SKM-1 treated with dmso at 0.1 percent for 144 hours (cell line): ENCODE data around the gene MGAT5B.
"Not testable (repeated sequence)": the region's sequence is repeated elsewhere in the genome, so short reads cannot be mapped to it uniquely, and the experiment has no call there.

Source experiments
- DNase-seq: peaks from one replicate; lab custom pipeline; 2025; ENCODE audit not compliant: unreplicated experiment; lab: John Stamatoyannopoulos, UW

MGAT5B gene

DNA sequence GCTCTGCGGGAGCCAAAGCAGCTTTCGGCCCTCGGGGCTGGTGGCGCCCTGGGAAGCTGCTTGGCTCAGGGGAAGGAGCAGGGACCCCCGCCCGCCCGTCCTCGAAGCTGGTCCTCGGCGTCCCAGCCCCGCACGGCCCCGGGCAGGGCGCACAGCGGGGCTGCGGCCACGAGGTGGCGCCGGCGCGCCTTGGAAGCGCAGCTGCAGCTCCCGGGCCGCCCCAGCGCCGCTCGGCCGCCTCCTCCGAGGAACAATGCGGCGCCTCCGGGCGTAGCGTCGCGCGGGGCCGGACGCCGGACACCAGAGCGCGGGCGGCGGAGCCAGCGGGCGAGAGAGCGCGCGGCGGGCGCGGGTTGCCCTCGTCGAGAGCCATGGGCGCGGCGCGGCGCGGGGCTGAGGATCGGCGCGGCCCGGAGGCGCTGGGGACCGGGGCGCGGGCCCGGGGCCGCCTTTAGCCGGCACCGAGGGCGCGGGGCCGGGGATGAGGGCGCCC is at the start of gene MGAT5B:
TSS of gene MGAT5B (plus strand) at position 229 of the 493 bp plus-strand sequence. CDS start 626 bp downstream, outside the sequence.
- DNase-seq, result peak; percentile 40

- no peak for DNase-seq
Measured at GRCh38 chr17:76820039-76820438, 48.2 kb upstream of the MGAT5B start.

DNA sequence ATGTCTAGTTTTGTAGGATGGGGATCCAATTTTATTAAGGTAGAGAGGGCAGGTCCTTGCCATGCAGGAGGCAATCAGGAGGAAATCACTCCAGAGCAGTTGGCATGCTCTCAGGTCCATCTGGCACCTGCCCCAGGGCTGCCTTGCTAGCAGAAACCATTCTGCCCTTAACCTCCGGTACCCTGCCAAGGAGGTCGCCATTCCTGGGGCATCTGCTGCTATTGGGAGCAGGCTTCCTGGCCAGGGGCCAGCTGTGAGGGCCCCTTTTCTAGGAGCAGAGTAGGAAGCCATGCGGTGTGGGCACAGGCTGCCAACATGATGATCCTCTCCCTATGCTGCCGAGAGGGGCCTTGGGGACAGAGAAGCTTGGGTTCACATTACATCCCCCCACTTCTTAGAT is 47.6 kb upstream of the MGAT5B start:
- no peak for DNase-seq

- DNase-seq, result no peak
Measured at GRCh38 chr17:76822184-76822778, 45.9 kb upstream of the MGAT5B start.

DNA sequence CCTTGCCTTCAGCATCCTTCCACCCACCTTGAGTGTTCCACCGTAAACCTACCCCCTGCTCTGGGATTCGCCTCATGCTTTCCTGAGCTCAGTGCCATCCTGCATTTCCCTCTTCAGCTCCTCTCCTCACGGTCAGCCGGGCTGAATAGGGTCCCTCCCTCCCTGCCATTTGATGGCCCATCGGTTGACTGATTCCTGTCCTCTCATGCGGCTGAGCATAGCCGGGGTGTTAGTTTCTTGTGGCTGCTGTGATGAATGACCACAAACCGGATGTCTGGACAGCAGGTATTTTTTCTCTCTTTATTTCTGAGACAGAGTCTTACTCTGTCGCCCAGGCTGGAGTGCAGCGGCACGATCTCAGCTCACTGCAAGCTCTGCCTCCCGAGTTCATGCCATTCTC is 44.1 kb upstream of the MGAT5B start:
- DNase-seq, result no peak

DNA sequence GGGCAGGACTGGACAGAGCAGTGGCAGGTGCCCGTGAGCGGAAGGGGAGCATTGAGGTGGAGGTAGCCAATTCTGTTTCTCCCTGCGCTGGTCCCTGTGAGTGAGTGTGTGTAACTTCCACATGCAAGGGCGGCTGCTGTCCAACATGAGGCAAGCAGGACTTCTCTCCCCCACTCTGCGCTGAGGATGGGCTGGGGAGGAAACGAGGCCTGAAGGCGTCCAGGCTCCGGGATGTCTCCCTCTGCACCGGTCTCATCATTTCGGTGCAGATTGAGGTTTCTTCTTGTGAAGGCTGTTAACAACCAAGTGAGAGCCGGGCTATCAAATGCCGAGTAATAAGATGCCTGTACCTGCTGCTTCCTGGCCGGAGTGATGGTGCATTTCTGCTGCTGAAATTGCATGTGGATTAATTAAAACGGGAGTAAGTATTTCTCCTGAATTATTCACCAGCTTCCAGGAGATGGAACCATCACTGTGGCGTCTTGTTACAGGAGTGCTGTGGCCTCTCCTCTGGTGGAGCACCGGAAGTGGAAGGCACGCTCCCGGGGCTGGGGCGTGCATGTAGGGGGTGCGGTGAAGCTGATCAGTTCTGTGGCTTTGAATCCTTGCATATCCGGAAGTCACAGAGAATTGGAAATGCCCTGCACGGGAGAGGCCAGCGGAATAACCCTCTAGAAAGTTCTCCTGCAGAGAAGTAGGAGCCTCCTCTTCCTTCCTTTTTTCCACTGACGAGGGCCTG is 41.7 kb upstream of the MGAT5B start:
- no peak for DNase-seq

- no peak for DNase-seq
Measured at GRCh38 chr17:76827736-76828135, 40.5 kb upstream of the MGAT5B start.

- no peak for DNase-seq
Measured at GRCh38 chr17:76830987-76831715, 37.1 kb upstream of the MGAT5B start.

GRCh38 chr17:76833034-76833644 is 35.1 kb upstream of the MGAT5B start:
- no peak for DNase-seq

GRCh38 chr17:76833747-76834146 is 34.5 kb upstream of the MGAT5B start:
- no peak for DNase-seq

GRCh38 chr17:76834870-76835269 is 33.3 kb upstream of the MGAT5B start:
- DNase-seq, result no peak

GRCh38 chr17:76840443-76840767 is 27.8 kb upstream of the MGAT5B start:
- DNase-seq, result no peak

DNA sequence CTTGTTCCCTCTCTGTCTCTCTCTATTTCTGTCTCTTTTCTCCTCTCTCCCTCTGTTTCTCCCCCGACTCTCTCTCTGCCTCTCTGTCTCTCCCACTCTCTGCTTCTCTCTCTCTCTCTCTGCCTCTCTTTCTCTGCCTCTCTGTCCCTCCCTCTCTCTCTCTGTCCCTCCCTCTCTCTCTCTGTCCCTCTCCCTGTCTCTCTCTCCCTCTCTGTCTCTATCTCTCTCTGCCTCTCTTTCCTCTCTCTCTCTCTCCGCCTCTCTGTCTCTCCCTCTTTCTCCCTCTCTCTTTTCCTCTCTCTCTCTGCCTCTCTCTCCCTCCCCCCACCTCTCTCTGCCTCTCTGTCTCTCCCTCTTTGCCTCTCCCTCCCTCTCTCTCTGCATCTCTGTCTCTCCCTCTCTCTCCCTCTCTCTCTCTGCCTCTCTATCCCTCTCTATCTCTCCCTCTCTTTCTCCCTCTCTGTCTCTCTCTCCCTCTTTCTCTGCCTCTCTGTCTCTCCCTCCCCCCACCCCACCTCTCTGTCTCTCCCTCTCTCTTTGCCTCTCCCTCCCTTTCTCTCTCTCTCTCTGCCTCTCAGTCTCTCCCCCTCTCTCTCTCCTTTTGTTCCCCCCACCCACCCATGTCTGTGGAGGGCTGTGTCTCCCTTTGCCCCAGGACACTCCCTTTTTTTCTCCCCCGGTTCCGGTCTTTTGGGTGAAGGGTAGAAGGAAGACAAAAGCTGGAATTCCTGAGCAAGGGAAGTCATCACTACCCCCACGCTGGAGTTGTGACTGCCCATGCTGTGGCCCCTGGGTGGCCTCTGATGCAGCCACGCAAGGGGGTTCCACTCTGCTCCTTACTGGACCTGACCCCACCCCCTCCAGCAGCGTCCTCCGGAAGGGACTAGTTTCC is 27.1 kb upstream of the MGAT5B start:
- DNase-seq, result no peak

GRCh38 chr17:76841776-76842405 is 26.3 kb upstream of the MGAT5B start:
- no peak for DNase-seq

DNA sequence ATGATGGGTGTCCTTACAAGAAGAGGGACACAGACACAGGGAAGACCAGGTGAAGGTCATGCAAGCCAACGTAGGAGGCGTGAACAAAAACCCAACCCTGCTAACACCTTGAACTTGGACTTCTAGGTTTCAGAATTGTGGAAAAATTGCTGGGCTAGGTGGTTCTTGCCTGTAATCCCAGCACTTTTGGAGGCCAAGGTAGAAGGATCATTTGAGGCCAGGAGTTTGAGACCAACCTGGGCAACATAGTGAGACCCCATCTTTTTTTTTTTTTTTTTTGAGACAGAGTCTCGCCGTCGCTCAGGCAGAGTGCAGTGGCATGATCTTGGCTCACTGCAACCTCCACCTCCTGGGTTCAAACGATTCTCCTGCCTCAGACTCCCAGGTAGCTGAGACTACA is 25.1 kb upstream of the MGAT5B start:
- DNase-seq, result not testable (repeated sequence)

- no peak for DNase-seq
Measured at GRCh38 chr17:76843703-76844484, 24.3 kb upstream of the MGAT5B start.

- no peak for DNase-seq
Measured at GRCh38 chr17:76844485-76844829, 23.7 kb upstream of the MGAT5B start.

GRCh38 chr17:76844846-76845245 is 23.4 kb upstream of the MGAT5B start:
- DNase-seq, result no peak

DNA sequence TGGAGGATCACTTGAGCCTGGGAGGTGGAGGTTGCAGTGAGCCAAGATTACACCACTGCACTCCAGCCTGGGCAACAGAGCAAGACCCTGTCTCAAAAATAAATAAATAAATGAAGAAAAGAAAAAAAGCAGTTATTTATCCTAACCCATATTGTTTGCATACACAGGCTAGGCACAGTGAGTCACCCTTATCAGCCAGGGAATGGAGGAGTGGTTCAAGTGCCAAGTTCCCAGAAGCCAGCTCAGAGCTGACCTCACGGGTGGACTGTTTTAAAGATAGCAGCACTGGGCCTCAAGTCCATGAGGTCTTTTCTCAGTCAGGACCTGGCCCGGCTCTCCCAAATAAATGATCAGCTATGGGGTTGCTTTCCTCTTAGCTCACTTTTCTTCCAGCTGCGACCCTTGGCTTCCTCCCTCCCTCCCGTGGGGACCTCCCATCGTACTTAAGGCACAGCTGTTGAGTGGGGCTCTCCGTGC is 22.6 kb upstream of the MGAT5B start:
- no peak for DNase-seq
